Activated CD4-positive, alpha-beta T cell treated with anti-CD3 and anti-CD28 coated beads, Interleukin-10, Interleukin-2, amounts not matched to agents 100 ng/mL and 50 ng/mL, durations not matched to agents 16 hours and 8 hours (primary cell): ENCODE measurements around the gene TP53TG3B.
A peak's percentile ranks its signal among the peaks of the same experiment; 100 is the strongest.
"Not testable (repeated sequence)": the region's sequence is repeated elsewhere in the genome, so short reads cannot be mapped to it uniquely, and the experiment has no call there.

ENCODE experiments used
- DNase-seq: peaks from one replicate; pipeline ENCODE4 v3.0.0-alpha.2; 2020

Gene TP53TG3B, protein sequence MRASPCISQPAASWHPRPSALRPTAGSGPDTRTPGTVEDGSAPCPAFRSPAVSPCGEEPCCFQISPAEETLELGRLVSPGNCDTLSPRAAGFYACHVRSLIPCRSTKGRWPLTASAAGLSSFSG

DNA sequence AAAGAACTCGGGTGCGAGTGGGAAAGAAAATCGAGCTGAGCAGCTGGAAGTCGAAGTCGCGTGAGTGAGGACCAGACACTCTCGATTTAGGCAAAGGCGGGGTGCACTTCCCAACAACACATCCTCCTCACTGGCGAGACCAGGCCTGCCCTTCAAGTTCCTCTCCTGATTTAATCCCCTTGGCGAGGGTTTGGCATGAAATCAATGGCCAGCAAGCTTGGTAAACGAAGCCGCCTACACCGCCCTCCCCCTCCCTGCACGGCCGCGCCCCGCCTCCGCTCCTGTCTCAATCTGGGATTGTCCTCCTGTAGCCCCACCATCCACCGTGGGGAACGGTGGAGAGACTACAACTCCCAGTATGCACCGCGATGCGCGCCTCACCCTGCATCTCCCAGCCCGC lies at the start of gene TP53TG3B:
Gene TP53TG3B (plus strand): TSS at position 301 of the 400 bp plus-strand sequence. CDS start 68 bp downstream, at position 369.
- not testable (repeated sequence) for DNase-seq

DNA sequence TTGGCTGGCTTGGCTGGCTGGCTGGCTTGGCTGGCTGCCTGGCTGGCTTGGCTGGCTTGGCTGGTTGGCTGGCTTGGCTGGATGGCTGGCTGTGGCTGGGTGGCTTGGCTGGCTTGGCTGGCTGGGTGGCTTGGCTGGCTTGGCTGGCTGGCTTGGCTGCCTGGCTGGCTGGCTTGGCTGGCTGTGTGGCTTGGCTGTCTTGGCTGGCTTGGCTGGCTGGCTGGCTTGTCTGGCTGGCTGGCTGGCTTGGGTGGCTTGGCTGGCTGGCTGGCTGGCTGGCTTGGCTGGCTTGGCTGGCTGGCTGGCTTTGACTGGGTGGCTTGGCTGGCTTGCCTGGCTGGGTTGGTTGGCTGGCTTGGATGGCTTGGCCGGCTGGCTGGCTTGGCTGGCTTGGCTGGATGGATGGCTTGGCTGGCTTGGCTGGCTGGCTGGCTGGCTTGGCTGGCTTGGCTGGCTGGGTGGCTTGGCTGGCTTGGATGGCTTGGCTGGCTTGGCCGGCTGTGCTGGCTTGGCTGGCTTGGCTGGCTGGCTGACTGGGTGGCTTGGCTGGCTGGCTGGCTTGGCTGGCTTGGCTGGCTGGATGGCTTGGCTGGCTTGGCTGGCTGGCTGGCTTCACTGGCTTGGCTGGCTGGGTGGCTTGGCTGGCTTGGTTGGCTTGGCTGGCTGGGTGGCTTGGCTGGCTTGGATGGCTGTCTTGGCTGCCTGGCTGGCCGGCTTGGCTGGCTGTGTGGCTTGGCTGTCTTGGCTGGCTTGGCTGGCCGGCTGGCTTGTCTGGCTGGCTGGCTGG lies 24.2 kb upstream of the TP53TG3B start:
- DNase-seq, result peak; percentile 44

- peak; percentile 38 for DNase-seq
Observed at GRCh38 chr16:33337627-33338542, 22.8 kb upstream of the TP53TG3B start.

DNA sequence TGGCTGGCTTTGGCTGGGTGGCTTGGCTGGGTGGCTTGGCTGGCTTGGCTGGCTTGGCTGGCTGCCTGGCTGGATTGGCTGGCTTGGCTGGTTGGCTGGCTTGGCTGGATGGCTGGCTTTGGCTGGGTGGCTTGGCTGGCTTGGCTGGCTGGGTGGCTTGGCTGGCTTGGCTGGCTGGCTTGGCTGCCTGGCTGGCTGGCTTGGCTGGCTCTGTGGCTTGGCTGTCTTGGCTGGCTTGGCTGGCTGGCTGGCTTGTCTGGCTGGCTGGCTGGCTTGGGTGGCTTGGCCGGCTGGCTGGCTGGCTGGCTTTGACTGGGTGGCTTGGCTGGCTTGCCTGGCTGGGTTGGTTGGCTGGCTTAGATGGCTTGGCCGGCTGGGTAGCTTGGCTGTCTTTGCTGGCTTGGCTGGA lies 22.1 kb upstream of the TP53TG3B start:
- peak; percentile 25 for DNase-seq

- DNase-seq, result peak; percentile 42
Observed at GRCh38 chr16:33339093-33340061, 21.3 kb upstream of the TP53TG3B start.
